ENCODE measurements around the gene ZFAND3.
"Not testable (repeated sequence)": the region's sequence is repeated elsewhere in the genome, so short reads cannot be mapped to it uniquely, and the experiment has no call there.

DNA sequence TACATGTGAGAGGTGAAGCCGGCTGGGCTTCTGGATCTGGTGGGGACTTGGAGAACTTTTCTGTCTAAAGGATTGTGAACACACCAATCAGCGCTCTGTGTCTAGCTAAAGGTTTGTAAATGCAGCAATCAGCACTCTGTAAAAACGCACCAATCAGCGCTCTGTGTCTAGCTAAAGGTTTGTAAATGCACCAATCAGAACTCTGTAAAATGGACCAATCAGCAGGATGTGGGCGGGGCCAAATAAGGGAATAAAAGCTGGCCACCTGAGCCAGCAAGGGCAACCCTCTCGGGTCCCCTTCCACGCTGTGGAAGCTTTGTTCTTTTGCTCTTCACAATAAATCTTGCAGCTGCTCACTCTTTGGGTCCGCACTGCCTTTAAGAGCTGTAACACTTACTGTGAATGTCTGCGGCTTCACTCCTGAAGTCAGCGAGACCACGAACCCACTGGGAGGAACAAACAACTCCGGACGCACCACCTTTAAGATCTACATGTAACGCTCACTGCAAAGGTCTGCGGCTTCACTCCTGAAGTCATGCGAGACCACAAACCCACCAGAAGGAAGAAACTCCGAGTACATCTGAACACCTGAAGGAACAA lies 143.1 kb downstream of the ZFAND3 start:
- TF ChIP-seq, protein P1, sequence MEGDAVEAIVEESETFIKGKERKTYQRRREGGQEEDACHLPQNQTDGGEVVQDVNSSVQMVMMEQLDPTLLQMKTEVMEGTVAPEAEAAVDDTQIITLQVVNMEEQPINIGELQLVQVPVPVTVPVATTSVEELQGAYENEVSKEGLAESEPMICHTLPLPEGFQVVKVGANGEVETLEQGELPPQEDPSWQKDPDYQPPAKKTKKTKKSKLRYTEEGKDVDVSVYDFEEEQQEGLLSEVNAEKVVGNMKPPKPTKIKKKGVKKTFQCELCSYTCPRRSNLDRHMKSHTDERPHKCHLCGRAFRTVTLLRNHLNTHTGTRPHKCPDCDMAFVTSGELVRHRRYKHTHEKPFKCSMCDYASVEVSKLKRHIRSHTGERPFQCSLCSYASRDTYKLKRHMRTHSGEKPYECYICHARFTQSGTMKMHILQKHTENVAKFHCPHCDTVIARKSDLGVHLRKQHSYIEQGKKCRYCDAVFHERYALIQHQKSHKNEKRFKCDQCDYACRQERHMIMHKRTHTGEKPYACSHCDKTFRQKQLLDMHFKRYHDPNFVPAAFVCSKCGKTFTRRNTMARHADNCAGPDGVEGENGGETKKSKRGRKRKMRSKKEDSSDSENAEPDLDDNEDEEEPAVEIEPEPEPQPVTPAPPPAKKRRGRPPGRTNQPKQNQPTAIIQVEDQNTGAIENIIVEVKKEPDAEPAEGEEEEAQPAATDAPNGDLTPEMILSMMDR (IDR thresholded peaks at IDR 0.05): not testable (repeated sequence)
- not testable (repeated sequence) for TF ChIP-seq POLR2A, EP300 (IDR thresholded peaks at IDR 0.05)
